Stomach (tissue), 9 donors: ENCODE data around the gene CLIP4. TPM values are rescaled to one million over a fixed set of nuclear protein-coding genes. Genes with fewer than 3 reads are reported as not detected.

Experiments used
- DNase-seq, 2 donors: peaks; one replicate each; pipeline versions ENCODE4 v3.0.0 to v3.0.0-alpha.2; 2013 to 2019
- H3K27ac ChIP-seq, 5 donors: fragments of 200-600 bp in 4 of 5; sonication (generic) in 4 of 5; one replicate each; pipeline ENCODE4 v1.5.1; 2013 to 2019; ENCODE audit warnings: mild to moderate bottlenecking in 1 of 5, moderate library complexity in 1 of 5
- H3K27me3 ChIP-seq, 3 donors: fragments of 200-600 bp; sonication (generic); one replicate each; pipeline ENCODE4 v1.5.1; 2017 to 2019; ENCODE audit warnings: mixed run types in 1 of 3
- H3K36me3 ChIP-seq, 4 donors: fragments of 200-600 bp; sonication (generic); 1 replicate in 3 of 4; 2 replicates in 1 of 4; pipeline ENCODE4 v1.5.1; 2016 to 2019
- H3K4me1 ChIP-seq, 4 donors: fragments of 200-600 bp; sonication (generic); one replicate each; pipeline ENCODE4 v1.5.1; 2016 to 2019
- H3K4me3 ChIP-seq, 4 donors: fragments of 200-600 bp; sonication (generic) in 3 of 4; one replicate each; pipeline ENCODE4 v1.5.1; 2016 to 2019; ENCODE audit warnings: mild to moderate bottlenecking in 1 of 4
- H3K9me3 ChIP-seq, 4 donors: fragments of 200-600 bp; sonication (generic); one replicate each; pipeline ENCODE4 v1.5.1; 2016 to 2019
- CTCF ChIP-seq, 7 experiments: fragments of 450-650 bp in 4 of 7; fragments of 200-600 bp in 3 of 7; sonication (generic) in 3 of 7; IDR thresholded peaks; one replicate each; pipeline ENCODE4 v1.5.1; 2016 to 2019; ENCODE audit warnings: antibody characterized with exemption in 7 of 7, control low read depth in 2 of 7, mild to moderate bottlenecking in 1 of 7
- EP300 ChIP-seq: sonication (generic); formaldehyde crosslinking; IDR thresholded peaks from one replicate; pipeline ENCODE4 v1.6.1; 2017; ENCODE audit warnings: antibody characterized with exemption
- POLR2A ChIP-seq, 4 donors: fragments of 450-650 bp; IDR thresholded peaks; one replicate each; pipeline ENCODE4 v1.6.1; 2016; ENCODE audit warnings: antibody characterized with exemption in 4 of 4, control low read depth in 2 of 4, mild to moderate bottlenecking in 1 of 4, moderate library complexity in 1 of 4
- POLR2AphosphoS5 ChIP-seq, 3 donors: sonication (generic); formaldehyde crosslinking; IDR thresholded peaks; one replicate each; pipeline ENCODE4 v1.6.1; 2016; ENCODE audit warnings: antibody characterized with exemption in 3 of 3
- WGBS, 5 donors: extraction: QIAGEN DNeasy Blood & Tissue Kit in 3 of 5; methylation state at CpG; one replicate each; pipeline versions ENCODE4 v1.1.5 to v1.1.7; 2013 to 2018; 5-methylcytosine and 5-hydroxymethylcytosine counted together
- intact Hi-C: fragments of 100-400 bp; cut with DNase I; formaldehyde crosslinking; loops from one replicate; pipeline ENCODE4 v1.15.1; 2023; ENCODE audit warnings: low total_unique reads
- polyA plus RNA-seq, 3 donors: library from polyadenylated mRNA; stranded (reverse); fragments of 200-250 nt; gene quantifications; one replicate each; pipeline ENCODE4 v1.2.3, GENCODE V29; 2013
- total RNA-seq, 5 donors: library from RNA; depleted of rRNA; stranded (reverse); fragments of >200 nt; gene quantifications; one replicate each; pipeline versions ENCODE4 v1.1.0 to v1.2.3, GENCODE V29; 2014 to 2016
- donor health status: healthy with polysubstance abuse.
- donor health status: Bipolar disorder and iron deficiency.
- donor health status: healthy.

Gene CLIP4
- total and polyA plus RNA-seq, 8 donors = 6.8 to 69.6 (median 15.1) TPM

- 63 to 79% (median 78%) methylated on average over 4 of the region's 4 CpGs for WGBS, 5 donors
- H3K36me3 ChIP-seq = no peaks in the 10 kb centered on the region
- intact Hi-C loops = no loop called here
- H3K27ac ChIP-seq = peak overlapping the region in 1 of 5 donors; percentile 60
- DNase-seq = no peak
- H3K9me3 ChIP-seq = peaks cover 0 to 6% (median 0%) of the 10 kb centered on the region in 4 donors
- no peaks in the 10 kb centered on the region for H3K27me3 ChIP-seq
- peaks cover 0 to 20% (median 0%) of the 10 kb centered on the region in 4 donors for H3K4me1 ChIP-seq
- H3K4me3 ChIP-seq = no peak overlapping the region
- TF ChIP-seq POLR2AphosphoS5 (IDR thresholded peaks at IDR 0.05) (no peak), POLR2A (IDR thresholded peaks at IDR 0.05) (no peak), EP300 (no peak), CTCF (IDR thresholded peaks at IDR 0.05) (no peak)
Measured at GRCh38 chr2:29073933-29074332, 41.3 kb upstream of the CLIP4 start.

- WGBS, 5 donors = 81 to 87% (median 84%) methylated on average over 8 of the region's 8 CpGs
- Histone ChIP-seq H3K4me3 (no peak within 1 kb of the TSS), H3K27me3 (no peaks in the 10 kb centered on the region), H3K27ac (peak within 1 kb of the TSS in 1 of 5 donors; percentile 60), H3K36me3 (no peaks in the 10 kb centered on the region), H3K9me3 (peaks cover 0 to 7% (median 0%) of the 10 kb centered on the region in 4 donors), H3K4me1 (peaks cover 0 to 20% (median 0%) of the 10 kb centered on the region in 4 donors)
- no peak for DNase-seq
- intact Hi-C loops = no loop called here
- no peak for TF ChIP-seq CTCF (IDR thresholded peaks at IDR 0.05)
- no peak for TF ChIP-seq POLR2AphosphoS5 (IDR thresholded peaks at IDR 0.05)
- no peak for TF ChIP-seq EP300
Measured at GRCh38 chr2:29074411-29074810, 40.8 kb upstream of the CLIP4 start, which contains the start of gene PCARE. TSS of gene PCARE (minus strand) at chr2:29074523. CDS start at chr2:29074261, 262 bp downstream.

GRCh38 chr2:29075894-29076705, 39.1 kb upstream of the CLIP4 start:
- Histone ChIP-seq H3K4me1 (peaks cover 0 to 20% (median 0%) of the 10 kb centered on the region in 4 donors), H3K36me3 (no peaks in the 10 kb centered on the region), H3K4me3 (no peak overlapping the region), H3K27me3 (no peaks in the 10 kb centered on the region), H3K27ac (peak overlapping the region in 1 of 5 donors; percentile 60), H3K9me3 (peaks cover 0 to 24% (median 11%) of the 10 kb centered on the region in 4 donors)
- intact Hi-C loops = no loop called here
- peak in 1 of 2 donors; percentile 55 for DNase-seq
- TF ChIP-seq POLR2AphosphoS5 (IDR thresholded peaks at IDR 0.05) (peak in 1 of 3 donors; percentile 9), POLR2A (IDR thresholded peaks at IDR 0.05) (no peak), CTCF (IDR thresholded peaks at IDR 0.05) (no peak)
- WGBS, 5 donors = 39 to 47% (median 46%) methylated on average over 14 of the region's 14 CpGs

GRCh38 chr2:29079887-29080286, 35.3 kb upstream of the CLIP4 start:
- DNase-seq = no peak
- intact Hi-C loops = no loop called here
- Histone ChIP-seq H3K4me3 (no peak overlapping the region), H3K27me3 (no peaks in the 10 kb centered on the region), H3K9me3 (peaks cover 0 to 25% (median 11%) of the 10 kb centered on the region in 4 donors), H3K4me1 (peaks cover 0 to 10% (median 0%) of the 10 kb centered on the region in 4 donors), H3K27ac (no peak overlapping the region), H3K36me3 (no peaks in the 10 kb centered on the region)
- TF ChIP-seq POLR2A (IDR thresholded peaks at IDR 0.05) = no peak
- no peak for TF ChIP-seq POLR2AphosphoS5 (IDR thresholded peaks at IDR 0.05)
- no peak for TF ChIP-seq CTCF (IDR thresholded peaks at IDR 0.05)
- no peak for TF ChIP-seq EP300
- 91 to 97% (median 96%) methylated on average over 7 of the region's 7 CpGs for WGBS, 5 donors
